ENCODE results near the gene EXOC6B.
"Not testable (repeated sequence)": the region's sequence is repeated elsewhere in the genome, so short reads cannot be mapped to it uniquely, and the experiment has no call there.

Gene EXOC6B

DNA sequence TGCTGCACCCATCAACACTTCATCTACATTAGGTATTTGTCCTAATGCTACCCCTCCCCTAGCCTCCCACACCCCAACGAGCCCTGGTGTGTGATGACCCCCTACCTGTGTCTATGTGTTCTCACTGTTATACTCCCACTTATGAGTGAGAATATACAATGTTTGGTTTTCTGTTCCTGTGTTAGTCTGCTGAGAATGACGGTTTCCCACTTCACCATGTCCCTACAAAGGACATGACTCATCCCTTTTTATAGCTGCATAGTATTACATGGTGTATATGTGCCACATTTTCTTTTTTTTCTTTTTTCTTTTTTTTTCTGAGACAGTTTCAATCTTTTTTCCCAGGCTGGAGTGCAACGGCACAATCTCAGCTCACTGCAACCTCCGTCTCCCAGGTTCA, 394.1 kb downstream of the EXOC6B start:
- DNase-seq (ENCODE audit: insufficient read length, low spot score) (no peak), FAIRE-seq (no peak)
- TF ChIP-seq POLR2A (IDR thresholded peaks at IDR 0.05; ENCODE audit: low read depth, low read length) (no peak), TAF1 (IDR thresholded peaks at IDR 0.05; ENCODE audit: low read depth, low read length) (no peak), POLR2AphosphoS5 (IDR thresholded peaks at IDR 0.05; ENCODE audit: low read depth, low read length) (no peak), SPI1 (IDR thresholded peaks at IDR 0.05; ENCODE audit: low read depth, low read length) (no peak), PAX5 (IDR thresholded peaks at IDR 0.05; ENCODE audit: insufficient read depth, low read length, severe bottlenecking) (no peak), POU2F2 (IDR thresholded peaks at IDR 0.05; ENCODE audit: low read depth, low read length) (no peak)

DNA sequence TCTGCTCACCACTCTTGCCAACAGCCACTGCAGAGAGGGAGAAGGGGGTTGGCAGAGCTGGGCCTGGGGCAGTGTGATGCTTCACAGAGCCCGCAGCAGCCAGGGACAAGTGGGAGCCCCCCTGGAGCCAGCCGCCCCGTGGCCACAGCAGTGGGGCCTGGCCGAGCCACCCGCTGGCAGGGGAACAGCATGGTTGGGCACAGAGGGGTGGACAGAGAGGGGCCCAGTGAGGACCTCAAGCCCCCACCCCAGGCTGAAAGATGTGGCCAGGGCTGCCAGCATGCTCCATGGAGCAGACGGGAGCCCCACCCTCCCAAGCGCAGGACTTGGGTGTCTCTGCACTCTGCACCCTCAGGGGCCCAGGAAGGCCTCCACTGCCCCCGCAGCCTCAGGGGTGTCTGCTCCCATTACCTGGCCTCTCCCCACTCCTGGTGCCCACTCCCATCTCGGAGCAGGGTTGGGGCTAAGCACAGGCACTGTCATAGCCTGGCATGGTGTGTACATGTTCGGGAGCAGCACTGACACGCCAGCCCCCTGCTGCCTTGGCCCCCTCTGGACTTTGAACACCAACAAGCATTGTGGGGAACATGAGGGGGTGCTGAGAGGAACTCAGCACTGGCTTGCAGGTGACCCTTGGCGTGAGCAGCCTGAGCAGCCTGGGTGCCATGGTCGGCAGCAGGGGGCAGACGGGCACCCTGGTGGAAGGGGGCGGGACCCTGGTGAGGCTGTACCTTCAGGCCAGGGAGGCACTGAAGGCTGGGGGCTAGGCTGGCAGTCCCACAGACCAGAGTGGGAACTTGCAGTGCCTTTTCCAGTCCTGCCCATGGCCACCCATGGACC, 398.6 kb downstream of the EXOC6B start:
- no peak for TF ChIP-seq SPI1 (IDR thresholded peaks at IDR 0.05; ENCODE audit: low read depth, low read length)
- no peak for TF ChIP-seq POLR2A (IDR thresholded peaks at IDR 0.05; ENCODE audit: low read depth, low read length)
- no peak for TF ChIP-seq TAF1 (IDR thresholded peaks at IDR 0.05; ENCODE audit: low read depth, low read length)
- TF ChIP-seq POLR2AphosphoS5 (IDR thresholded peaks at IDR 0.05; ENCODE audit: low read depth, low read length): no peak
- no peak for TF ChIP-seq POU2F2 (IDR thresholded peaks at IDR 0.05; ENCODE audit: low read depth, low read length)
- no peak for TF ChIP-seq PAX5 (IDR thresholded peaks at IDR 0.05; ENCODE audit: insufficient read depth, low read length, severe bottlenecking)
- no peak for DNase-seq (ENCODE audit: insufficient read length, low spot score)
- no peak for FAIRE-seq

DNA sequence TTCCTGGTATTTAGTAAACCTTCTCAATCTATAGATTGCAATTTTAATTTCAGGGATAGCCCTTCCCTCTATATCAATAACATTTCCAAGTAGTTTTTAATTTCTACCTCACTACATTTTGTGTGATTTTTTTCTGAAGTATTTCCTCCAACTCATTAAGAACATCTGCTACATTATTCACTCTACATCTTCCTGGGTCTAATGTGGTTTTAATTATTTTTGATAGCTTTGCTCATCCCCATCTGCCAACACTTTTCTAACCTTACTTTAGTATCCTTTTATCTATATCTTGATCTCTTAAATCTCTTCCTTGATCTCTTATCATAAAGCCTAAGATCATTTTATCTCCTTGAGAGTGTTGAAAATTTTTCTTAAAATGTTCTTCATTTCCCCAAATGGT, 399.8 kb downstream of the EXOC6B start:
- TF ChIP-seq PAX5 (IDR thresholded peaks at IDR 0.05; ENCODE audit: insufficient read depth, low read length, severe bottlenecking) (no peak), TAF1 (IDR thresholded peaks at IDR 0.05; ENCODE audit: low read depth, low read length) (no peak), POLR2A (IDR thresholded peaks at IDR 0.05; ENCODE audit: low read depth, low read length) (no peak), SPI1 (IDR thresholded peaks at IDR 0.05; ENCODE audit: low read depth, low read length) (no peak), POU2F2 (IDR thresholded peaks at IDR 0.05; ENCODE audit: low read depth, low read length) (no peak), POLR2AphosphoS5 (IDR thresholded peaks at IDR 0.05; ENCODE audit: low read depth, low read length) (no peak)
- no peak for DNase-seq (ENCODE audit: insufficient read length, low spot score)
- no peak for FAIRE-seq

DNA sequence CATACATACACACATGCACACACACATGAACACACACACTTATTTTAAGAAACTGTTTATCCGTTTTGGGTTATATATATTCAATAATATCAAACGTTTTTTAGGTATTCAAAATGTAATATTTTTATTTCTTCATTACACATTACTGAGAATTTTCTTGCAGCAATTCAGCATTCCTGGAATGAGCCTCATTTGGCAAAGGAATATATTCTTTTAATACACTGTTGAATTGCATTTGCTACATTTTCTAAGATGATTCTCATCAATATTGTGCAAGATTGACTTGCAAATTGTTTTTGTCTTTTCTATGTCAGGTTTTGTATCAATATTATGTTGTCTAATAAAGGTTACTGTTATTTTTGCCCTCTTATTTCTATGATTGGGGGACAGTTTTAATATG, 402.1 kb downstream of the EXOC6B start:
- no peak for FAIRE-seq
- TF ChIP-seq POLR2A (IDR thresholded peaks at IDR 0.05; ENCODE audit: low read depth, low read length): no peak
- TF ChIP-seq TAF1 (IDR thresholded peaks at IDR 0.05; ENCODE audit: low read depth, low read length): no peak
- TF ChIP-seq PAX5 (IDR thresholded peaks at IDR 0.05; ENCODE audit: insufficient read depth, low read length, severe bottlenecking): no peak
- TF ChIP-seq POU2F2 (IDR thresholded peaks at IDR 0.05; ENCODE audit: low read depth, low read length): no peak
- TF ChIP-seq SPI1 (IDR thresholded peaks at IDR 0.05; ENCODE audit: low read depth, low read length): no peak
- no peak for TF ChIP-seq POLR2AphosphoS5 (IDR thresholded peaks at IDR 0.05; ENCODE audit: low read depth, low read length)
- DNase-seq (ENCODE audit: insufficient read length, low spot score): no peak

DNA sequence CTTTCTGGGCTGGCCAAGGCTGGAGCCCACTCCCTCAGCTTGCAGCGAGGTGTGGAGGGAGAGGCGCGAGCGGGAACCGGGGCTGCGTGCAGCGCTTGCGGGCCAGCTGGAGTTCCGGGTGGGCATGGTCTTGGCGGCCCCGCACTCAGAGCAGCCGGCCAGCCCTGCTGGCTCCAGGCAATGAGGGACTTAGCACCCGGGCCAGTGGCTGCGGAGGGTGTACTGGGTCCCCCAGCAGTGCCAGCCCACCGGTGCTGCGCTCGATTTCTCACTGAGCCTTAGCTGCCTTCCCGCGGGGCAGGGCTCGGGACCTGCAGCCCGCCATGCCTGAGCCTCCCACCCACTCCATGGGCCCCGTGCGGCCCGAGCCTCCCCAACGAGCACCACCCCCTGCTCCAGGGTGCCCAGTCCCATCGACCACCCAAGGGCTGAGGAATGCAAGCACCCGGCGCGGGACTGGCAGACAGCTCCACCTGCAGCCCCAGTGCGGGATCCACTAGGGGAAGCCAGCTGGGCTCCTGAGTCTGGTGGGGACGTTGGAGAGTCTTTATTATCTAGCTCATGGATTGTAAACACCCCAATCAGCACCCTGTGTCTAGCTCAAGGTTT, 404.0 kb downstream of the EXOC6B start:
- FAIRE-seq; DNase-seq (ENCODE audit: insufficient read length, low spot score): not testable (repeated sequence)

DNA sequence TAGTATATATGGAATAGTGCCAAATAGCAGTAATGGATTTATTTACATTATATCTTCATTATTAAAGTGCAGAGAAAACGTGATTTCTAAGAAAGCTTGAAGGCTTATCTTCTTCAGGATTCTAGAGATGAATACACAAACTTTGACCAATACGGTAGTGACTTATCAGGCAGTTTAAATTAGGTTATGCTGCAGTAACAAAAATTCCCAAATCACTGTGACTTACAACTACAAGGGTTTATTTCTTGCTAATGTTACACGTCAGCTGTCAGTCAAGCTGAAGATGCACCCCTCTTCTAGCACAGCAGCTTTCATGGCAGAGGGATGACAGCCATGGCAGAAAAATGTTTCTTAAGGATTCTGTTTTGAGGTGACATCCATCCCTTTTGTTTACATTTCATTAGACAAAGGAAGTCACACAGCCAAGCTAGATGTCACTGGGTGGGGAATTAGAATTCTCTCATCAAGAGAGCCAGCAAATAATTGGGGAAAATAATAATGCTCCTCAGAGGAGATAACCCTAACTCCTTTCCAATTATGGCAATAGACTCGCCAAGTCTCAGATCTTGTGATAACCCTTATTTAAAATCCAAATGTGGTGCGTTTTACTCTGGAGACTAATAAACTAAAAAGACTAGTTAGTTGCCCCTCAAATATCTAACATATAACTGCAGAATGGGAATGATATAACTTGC, 409.9 kb downstream of the EXOC6B start:
- no peak for FAIRE-seq
- TF ChIP-seq PAX5 (IDR thresholded peaks at IDR 0.05; ENCODE audit: insufficient read depth, low read length, severe bottlenecking): no peak
- no peak for TF ChIP-seq POU2F2 (IDR thresholded peaks at IDR 0.05; ENCODE audit: low read depth, low read length)
- no peak for TF ChIP-seq SPI1 (IDR thresholded peaks at IDR 0.05; ENCODE audit: low read depth, low read length)
- TF ChIP-seq POLR2AphosphoS5 (IDR thresholded peaks at IDR 0.05; ENCODE audit: low read depth, low read length): no peak
- TF ChIP-seq TAF1 (IDR thresholded peaks at IDR 0.05; ENCODE audit: low read depth, low read length): no peak
- no peak for TF ChIP-seq POLR2A (IDR thresholded peaks at IDR 0.05; ENCODE audit: low read depth, low read length)
- no peak for DNase-seq (ENCODE audit: insufficient read length, low spot score)

DNA sequence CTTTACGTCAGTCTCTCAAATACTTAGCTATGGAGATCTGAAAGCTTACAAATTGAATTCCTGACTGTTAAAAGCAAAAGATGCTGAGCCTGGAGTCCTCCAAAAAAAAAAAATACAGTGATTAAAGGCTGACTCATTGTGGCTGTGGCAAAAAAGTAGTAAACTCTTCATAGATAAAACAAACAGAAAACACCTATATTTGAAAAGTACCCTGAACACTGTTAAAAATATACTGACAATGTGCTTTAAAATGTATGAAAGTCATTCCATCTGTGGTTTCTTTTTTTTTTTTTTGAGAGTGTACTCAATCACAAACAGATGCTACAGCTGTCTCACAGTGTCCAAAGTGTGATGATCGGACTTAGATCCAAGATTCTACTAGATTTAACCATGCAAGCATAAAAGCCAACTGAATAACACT, 410.6 kb downstream of the EXOC6B start:
- TF ChIP-seq POLR2A (IDR thresholded peaks at IDR 0.05; ENCODE audit: low read depth, low read length): no peak
- FAIRE-seq (no peak), DNase-seq (ENCODE audit: insufficient read length, low spot score) (no peak)

DNA sequence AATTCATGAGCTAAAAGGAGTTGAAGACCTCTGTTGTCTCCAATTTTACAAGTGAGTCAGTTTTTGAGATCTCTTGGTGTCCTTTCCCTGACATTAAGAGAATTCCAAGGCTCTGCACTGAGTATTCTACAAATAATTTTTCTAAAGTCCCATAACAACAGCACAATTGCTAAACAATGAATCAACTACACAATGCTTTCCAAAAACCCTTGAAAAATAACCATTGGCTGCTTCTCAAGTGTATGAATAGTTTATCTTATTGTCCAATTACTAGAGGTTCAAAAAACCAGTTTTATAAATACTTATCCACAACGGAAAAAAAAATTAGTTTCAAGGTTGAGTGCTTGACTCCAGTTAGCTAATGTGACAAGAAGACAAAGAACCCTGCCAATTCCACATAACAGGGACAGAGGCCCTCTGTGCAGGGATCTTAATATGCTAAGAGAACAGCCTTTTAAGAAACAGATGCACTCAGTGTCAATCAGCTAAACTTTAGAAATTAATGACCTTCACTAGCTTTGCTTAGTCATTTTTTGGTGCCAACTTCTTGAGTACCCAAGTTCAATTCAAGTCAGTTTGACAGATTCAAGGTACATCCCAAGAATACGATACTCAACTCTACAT, 411.6 kb downstream of the EXOC6B start:
- DNase-seq (ENCODE audit: insufficient read length, low spot score) (no peak), FAIRE-seq (no peak)
- TF ChIP-seq PAX5 (IDR thresholded peaks at IDR 0.05; ENCODE audit: insufficient read depth, low read length, severe bottlenecking): no peak
- TF ChIP-seq POLR2A (IDR thresholded peaks at IDR 0.05; ENCODE audit: low read depth, low read length): no peak
- no peak for TF ChIP-seq POU2F2 (IDR thresholded peaks at IDR 0.05; ENCODE audit: low read depth, low read length)
- no peak for TF ChIP-seq SPI1 (IDR thresholded peaks at IDR 0.05; ENCODE audit: low read depth, low read length)
- no peak for TF ChIP-seq TAF1 (IDR thresholded peaks at IDR 0.05; ENCODE audit: low read depth, low read length)
- TF ChIP-seq POLR2AphosphoS5 (IDR thresholded peaks at IDR 0.05; ENCODE audit: low read depth, low read length): no peak

DNA sequence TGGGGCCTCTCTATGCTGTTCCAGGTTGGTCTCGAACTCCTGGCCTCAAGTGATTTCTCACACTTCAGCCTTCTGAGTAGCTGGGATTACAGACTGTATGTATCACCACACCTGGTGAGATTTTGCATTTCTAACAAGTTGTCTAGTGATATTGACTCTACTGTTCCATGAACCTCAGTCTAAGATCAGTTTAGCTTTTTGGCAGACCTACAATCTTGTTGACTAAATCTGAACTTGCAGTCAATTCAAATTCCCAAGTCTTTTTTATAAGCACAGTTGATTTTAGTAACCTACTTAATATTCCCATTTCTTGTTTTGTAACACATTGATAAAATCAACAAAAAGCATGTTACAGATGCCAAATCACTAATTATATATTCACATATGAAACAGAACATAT, 412.1 kb downstream of the EXOC6B start:
- DNase-seq (ENCODE audit: insufficient read length, low spot score) (no peak), FAIRE-seq (no peak)
- TF ChIP-seq POLR2A (IDR thresholded peaks at IDR 0.05; ENCODE audit: low read depth, low read length) (no peak), PAX5 (IDR thresholded peaks at IDR 0.05; ENCODE audit: insufficient read depth, low read length, severe bottlenecking) (no peak), POU2F2 (IDR thresholded peaks at IDR 0.05; ENCODE audit: low read depth, low read length) (no peak), SPI1 (IDR thresholded peaks at IDR 0.05; ENCODE audit: low read depth, low read length) (no peak), TAF1 (IDR thresholded peaks at IDR 0.05; ENCODE audit: low read depth, low read length) (no peak), POLR2AphosphoS5 (IDR thresholded peaks at IDR 0.05; ENCODE audit: low read depth, low read length) (no peak)

Data from GM12891 (cell line).